GM19035 (cell line): ENCODE results near the gene CCDC141.

Experiments used
- ATAC-seq: cut with Tn5 transposase; IDR thresholded peaks from one replicate; pipeline ENCODE4 v1.9.1; 2021; ENCODE audit not compliant: unreplicated experiment

CCDC141 gene

GRCh38 chr2:178874529-178875240, 175.3 kb downstream of the CCDC141 start:
- ATAC-seq = no peak

- ATAC-seq = no peak
Observed at GRCh38 chr2:178873912-178874311, 176.0 kb downstream of the CCDC141 start.

- ATAC-seq = no peak
Observed at GRCh38 chr2:178871536-178871935, 178.4 kb downstream of the CCDC141 start.

DNA sequence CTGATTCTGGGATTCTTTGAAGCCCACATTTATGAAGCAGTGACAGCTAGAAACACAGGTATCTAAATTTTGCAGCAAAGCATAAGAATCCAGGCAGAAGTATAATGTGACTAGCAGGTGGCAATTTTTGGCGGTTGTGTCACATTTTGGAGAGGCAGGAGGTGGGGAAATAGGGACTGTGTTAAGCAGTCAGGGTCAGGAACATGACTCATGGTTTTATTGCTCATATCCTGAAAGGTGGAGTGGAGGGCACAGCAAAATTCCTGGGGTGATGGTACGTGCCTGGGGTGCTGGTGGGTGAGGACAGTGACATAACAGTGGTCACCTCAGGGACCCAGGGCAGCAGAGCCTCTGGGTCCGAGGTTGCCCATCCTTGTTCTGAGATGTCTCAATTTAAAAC, 179.2 kb downstream of the CCDC141 start:
- no peak for ATAC-seq

DNA sequence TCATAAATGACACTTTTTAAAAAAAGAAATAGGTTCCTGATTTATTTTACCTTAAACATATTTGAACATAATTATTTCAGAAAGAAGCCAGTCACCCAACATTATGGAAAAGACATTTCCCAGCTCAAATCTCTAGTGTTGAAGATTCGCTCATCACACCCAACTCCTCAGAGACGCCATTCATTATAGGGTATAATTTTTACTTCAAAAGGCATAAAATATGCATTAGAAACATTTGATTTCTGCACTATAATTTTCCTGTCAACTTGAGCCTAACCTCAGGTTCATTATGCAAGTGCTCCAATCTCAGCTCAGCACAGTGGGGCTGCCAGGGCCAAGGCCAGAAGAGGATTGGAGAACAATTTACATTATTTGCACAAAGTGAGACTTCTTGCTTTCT, 183.9 kb downstream of the CCDC141 start:
- no peak for ATAC-seq

- no peak for ATAC-seq
Observed at GRCh38 chr2:178865146-178865936, 184.6 kb downstream of the CCDC141 start.

DNA sequence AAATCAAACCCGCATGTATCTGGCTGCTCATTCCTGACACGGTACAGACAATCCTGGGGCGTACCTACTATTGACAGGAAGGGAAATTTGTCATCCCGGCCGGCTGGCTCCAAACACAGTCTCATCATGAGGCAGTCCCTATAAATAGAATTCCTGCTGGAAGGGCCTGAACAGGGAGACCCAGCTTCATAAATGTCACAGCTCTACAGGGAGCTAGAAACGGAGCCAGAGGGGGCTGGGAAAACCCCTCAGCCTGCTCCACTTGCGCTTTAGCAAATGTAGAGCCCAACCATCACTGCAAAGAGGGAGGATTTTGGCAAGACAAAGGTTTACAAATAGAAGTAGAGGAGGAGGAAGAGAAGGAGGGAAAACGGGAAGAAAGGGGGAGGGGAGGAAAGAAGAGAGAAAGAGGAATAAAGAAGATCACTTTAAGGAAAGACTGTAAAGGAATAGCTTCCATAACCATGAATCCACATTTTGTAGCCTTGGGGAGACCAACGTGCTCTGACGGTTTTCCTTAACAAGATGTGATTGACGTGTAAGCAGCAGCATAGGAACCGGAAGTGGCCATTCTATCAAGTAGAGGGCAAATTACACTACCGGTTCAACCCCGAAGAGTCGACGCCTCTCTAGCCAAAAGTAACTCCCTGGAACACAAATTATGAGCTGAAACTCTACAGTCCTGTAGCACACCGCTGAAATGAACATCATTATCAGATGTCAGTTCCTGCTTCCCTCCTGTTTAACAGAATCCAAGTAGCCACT, 185.9 kb downstream of the CCDC141 start:
- no peak for ATAC-seq

DNA sequence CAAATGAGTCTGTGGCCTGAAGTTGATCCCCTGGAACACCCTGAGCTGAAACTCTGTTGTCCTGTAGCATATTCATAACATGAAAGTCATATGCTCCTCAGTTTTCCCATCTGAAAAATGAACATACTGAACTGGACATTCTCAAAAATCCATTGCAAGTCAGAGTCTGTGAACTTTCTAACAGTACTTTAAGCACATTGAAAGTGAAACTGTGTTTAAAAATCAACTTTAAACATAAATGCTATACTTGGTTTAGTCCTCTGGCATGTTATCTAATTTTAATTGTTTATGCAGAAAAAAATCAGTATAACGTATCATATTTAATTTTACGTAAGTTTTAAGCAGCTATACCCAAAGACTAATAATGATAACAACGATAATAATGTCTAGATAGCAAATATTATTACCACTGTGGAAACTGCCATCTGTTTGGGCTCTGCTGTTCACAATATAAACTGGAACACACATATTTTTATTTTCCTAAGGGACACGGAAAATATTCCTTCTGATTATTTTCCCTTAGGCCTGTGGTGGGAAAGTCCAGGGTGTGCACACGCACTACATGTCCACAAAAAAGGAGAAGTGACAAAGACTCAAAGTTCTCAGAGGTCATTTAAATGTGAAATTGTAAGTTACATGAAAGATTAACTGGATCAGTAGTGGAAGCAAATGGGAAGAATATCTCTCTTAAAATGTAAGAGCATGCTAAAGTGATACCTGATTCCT, 186.6 kb downstream of the CCDC141 start:
- ATAC-seq = no peak

DNA sequence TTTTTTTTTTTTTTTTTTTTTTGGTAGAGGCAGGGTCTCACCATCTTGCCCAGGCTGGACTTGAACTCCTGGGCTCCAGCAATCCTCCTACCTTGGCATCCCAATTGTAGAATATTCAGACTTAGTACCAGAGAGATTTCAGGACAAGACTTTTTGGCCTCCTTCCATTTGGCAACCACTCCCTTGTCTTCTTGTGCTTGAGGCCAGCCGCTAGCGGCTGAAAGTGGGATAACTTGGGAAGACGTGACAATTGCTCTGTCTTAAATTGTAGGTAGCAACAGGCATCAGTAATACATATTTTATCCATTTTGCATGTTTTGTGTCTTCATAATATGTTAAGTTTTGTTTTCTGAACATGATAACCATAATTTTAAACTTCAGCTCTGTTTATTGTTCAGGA, 189.4 kb downstream of the CCDC141 start:
- ATAC-seq = no peak

DNA sequence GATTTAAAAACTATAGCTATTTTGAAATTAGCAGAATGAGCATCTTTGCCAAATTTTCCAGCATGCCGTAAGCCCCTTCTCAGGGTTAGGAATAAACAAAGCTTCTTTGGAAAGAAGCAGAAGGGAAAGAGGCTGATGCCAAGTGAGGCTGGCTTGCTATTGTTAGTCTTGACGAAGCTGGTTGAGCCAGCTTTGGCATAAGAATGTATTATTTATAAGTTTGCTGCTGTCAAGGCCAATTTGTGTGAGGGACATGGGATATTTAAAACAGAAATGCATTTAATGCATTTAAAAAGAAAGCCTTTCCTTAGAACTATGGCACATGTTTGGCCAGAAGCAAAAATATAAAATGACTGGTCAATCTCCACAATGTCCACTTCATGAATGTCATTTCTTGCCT, 190.2 kb downstream of the CCDC141 start:
- ATAC-seq = no peak

DNA sequence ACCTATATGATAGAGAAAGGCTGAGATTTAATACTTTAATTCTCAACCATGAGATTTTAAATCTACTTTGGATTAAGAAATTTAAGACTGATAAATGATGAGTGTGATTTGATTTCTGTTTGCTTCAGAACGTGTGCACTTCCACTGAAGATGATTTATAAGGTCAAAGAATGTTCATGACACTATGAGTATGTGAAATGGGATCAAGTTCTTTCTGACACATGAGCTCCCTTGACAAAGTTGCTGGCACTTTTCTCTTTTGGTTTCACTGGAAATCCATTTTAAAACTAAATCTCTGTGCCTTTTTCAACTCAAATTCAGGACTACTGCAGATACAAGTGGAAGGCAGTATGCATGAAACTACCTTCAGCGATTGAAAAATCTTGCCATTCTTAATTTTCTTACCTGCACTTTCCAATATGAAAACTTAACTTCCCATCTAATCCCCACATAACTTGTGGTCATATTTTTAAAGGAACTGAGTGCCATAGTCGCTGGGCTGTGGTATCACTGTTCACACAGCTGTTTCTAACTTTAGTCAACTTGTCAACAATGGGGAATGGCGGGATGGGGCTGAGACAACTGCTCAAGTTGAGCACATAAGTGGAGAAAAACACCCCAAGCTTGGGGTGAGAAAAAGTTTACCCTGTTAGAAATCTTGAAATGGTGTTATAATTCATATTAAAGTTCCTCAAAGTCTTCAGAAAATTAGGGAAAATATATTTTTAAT, 190.9 kb downstream of the CCDC141 start:
- ATAC-seq = no peak

- ATAC-seq = no peak
Observed at GRCh38 chr2:178855151-178855550, 194.8 kb downstream of the CCDC141 start.

DNA sequence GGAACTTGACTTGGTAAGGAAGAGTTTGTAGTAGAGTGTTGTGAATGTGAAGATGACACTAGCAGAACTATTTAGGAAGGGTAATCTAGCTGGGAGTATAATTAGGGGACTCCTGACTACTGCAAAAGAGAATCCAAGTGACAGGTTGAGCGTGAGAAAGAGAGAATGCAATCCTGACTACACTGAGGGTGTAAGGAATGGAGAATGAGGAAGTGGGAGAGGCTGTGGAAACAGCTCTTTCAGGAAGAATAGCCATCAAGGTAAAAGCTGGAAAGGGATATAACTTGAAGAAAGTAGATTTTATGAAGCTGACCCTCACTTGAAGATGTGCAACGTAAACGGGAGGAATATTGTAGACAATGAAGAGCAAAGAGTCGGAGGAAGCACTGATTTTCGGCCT, 201.6 kb downstream of the CCDC141 start:
- no peak for ATAC-seq

- ATAC-seq = no peak
Observed at GRCh38 chr2:178846458-178846802, 203.5 kb downstream of the CCDC141 start.

- no peak for ATAC-seq
Observed at GRCh38 chr2:178845566-178846457, 204.1 kb downstream of the CCDC141 start.

DNA sequence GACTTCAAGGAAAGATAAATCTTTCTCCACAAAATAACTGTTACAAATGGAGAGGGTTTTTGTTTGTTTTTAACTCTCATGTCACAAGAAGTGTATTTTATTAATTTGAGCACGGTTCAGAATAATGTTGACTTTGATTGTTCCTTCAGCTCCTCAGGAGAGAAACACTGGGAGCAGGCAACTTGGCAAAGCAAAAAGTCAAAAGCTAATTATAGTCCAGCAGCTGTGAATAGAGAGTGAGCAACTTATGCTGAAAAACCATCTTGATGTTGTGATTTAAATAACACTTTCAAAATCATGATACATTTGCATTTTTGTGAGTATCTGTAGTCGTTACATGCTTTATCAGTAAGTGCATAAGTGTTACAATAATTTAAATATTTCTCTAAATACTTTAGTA, 205.2 kb downstream of the CCDC141 start:
- ATAC-seq = no peak

- ATAC-seq = no peak
Observed at GRCh38 chr2:178844269-178844668, 205.7 kb downstream of the CCDC141 start.

GRCh38 chr2:178843697-178844096, 206.2 kb downstream of the CCDC141 start:
- no peak for ATAC-seq

DNA sequence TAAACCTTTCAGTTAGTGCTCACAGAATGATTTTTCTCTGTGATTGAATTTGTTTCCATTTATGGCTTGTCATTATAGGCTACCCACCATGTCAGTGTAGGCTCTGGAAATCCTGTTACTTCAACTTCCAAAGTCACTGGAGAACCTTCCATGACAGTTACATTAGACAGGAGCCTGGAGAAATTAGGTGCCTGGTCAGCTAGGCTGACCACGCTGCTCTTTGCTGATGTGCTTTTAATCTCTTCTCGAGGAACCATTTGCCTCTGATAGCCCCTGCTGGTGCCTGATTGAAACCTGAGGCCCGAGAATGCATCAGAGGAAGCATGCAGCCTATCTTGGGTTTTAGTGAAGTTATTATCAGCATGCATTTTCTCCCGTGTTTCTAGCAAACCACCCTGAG, 213.1 kb downstream of the CCDC141 start:
- ATAC-seq = no peak

DNA sequence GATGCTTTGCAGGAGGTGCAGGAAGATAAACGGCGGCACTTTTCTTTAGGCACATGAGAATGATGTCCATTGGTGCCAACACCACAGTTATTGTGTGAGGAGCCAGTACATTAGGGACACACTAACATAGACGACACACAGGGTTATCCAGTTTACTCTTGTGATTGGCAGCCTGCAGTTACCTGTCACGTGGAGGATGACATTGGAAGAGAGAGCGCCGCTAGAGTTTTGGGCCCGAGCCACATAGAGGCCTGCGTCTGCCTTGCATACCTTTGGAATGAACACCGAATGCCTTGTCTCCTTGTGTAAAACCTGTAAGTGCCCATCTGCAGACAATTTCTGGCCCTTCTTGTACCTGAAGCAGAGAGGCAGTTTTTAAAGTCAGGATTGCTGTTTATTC, 215.9 kb downstream of the CCDC141 start:
- ATAC-seq = no peak
